Dedifferentiated amniotic fluid mesenchymal stem cell (primary cell): ENCODE measurements around the gene STAT3.
"Not testable (repeated sequence)": the region's sequence is repeated elsewhere in the genome, so short reads cannot be mapped to it uniquely, and the experiment has no call there.

ENCODE experiments used
- DNase-seq: peaks from one replicate; pipeline ENCODE4 v3.0.0-alpha.2; 2016; ENCODE audit errors: extremely low spot score

STAT3 gene

DNA sequence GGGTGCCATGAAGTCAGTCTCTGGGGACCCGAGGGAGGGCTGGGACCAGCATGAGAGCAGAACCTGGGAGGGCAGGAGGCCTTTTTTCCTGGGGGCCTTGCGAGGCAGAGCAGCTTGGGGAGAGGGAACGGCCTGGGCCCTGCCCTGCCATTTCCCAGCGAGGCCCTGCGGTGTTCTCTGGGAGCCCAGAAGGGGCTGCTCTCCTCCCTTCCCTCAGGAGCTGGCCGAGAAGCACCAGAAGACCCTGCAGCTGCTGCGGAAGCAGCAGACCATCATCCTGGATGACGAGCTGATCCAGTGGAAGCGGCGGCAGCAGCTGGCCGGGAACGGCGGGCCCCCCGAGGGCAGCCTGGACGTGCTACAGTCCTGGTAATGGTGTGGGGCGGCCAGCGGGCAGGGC is 88.3 kb downstream of the STAT3 start:
- DNase-seq: not testable (repeated sequence)

GRCh38 chr17:42299361-42299760 is 88.9 kb downstream of the STAT3 start:
- DNase-seq: not testable (repeated sequence)

DNA sequence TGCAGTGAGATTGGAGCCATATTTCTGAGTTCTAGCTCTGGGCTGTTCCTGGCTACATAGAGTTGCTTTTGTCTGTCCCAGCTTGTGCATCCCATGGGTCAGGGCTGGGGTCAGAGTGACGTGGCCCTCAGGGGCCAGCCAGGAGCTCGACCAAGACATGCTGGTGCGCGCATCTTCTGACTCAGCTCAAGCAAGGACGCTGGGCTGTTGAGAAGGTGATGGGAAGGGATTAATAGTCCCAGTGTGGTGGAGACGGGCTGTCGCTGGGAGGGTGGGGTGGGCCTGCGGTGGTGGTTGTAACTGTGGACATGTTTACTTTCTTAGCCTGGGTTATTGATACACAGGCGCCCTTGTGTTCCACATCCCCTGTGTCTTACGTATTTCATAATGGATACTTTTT is 90.5 kb downstream of the STAT3 start:
- not testable (repeated sequence) for DNase-seq

- no peak for DNase-seq
Observed at GRCh38 chr17:42296012-42296411, 92.2 kb downstream of the STAT3 start.

DNA sequence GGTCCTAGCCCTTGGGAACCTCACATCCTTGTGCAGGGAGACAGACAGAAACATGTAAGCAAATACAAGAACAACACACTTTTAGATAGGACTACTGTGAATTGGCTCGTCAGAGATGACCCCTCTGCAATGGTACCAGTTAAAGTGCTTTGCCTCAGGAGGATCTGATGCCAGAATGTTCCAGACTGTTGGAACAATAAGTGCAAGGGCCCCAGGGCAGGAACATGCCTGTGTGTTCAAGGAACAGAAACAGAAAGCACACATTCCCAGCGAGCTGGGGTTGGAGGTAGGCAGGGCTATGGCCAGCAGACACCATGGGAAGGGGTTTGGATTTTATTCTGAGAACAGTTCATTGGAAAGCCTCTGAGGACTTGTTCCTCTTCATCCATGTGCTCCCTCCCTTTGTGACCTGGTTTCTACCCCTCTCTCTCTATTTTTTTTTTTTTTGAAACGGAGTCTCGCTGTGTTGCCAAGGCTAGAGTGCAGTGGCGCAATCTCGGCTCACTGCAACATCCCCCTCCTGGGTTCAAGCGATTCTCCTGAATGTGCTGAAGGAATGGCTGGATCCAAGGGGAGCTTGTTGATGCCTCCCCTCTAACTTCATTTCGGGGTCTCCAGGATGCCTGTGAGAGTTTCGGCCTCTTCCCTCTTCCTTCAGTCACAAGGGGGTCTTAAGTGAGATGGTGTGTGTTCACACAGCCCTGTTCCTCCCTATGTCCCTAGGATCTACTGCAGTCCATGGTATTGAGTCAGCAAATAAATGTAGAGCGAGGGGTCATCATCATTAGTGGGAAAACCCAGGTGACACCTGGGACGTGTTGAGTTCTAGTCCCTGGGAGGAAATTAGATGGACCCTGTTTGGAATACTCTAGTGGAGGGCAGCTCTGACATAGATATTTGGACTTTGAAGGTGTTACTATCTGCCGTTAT is 93.5 kb downstream of the STAT3 start:
- DNase-seq: no peak

DNA sequence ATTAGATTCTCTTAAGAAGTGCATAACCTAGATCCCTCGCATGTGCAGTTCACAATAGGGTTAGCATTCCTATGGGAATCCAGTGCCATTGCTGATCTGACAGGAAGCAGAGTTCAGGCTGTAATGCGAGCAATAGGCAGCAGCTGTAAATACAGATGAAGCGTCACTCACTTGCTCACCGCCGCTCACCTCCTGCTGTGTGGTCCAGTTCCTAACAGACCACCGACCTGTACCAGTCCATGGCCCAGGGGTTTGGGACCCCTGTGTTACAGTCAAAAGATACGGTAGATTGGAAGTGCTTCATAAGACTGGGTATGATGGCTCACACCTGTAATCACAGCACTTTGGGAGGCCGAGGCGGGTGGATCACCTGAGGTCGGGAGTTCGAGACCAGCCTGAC is 97.1 kb downstream of the STAT3 start:
- no peak for DNase-seq

DNA sequence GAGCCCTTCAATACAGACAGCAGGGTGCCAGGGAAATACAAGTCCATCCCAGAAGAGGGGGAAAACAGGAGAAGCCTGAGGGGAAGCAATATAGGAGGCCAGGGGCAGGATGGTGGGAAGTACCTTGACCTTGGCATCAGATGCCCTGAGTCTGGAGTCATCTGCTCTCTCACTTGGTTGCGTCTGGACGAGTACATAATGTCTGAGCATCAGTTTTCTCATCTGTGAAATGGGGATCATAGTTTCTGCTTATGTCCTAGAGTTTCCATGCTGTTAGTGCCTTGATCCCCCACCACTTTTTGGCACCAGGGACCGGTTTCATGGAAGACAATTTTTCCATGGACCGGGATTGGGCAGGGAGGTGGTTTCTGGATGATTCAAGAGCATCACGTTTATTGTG is 97.7 kb downstream of the STAT3 start:
- DNase-seq: no peak

DNA sequence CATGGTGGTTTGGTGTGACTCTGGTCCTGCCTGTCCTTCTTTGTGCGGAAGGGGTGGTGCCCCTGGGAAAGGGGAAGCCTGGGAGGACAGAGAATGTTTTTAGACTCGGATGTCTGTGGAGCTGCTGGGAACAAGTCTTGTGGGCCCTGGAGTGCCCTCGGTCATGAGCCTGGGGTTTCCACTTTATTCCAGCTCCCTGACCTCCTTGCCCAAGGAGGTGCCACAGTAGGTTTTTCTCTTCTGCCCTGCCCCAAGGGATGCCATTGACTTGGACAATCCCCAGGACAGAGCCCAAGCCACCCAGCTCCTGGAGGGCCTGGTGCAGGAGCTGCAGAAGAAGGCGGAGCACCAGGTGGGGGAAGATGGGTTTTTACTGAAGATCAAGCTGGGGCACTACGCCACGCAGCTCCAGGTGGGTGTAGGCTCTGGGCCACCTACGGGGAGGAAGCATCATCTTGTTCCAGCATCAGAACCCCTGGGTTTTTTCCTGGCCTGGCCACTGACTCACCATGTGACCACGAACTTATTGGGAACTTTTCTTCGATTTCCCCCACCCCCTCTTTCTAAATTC is 98.5 kb downstream of the STAT3 start:
- no peak for DNase-seq

DNA sequence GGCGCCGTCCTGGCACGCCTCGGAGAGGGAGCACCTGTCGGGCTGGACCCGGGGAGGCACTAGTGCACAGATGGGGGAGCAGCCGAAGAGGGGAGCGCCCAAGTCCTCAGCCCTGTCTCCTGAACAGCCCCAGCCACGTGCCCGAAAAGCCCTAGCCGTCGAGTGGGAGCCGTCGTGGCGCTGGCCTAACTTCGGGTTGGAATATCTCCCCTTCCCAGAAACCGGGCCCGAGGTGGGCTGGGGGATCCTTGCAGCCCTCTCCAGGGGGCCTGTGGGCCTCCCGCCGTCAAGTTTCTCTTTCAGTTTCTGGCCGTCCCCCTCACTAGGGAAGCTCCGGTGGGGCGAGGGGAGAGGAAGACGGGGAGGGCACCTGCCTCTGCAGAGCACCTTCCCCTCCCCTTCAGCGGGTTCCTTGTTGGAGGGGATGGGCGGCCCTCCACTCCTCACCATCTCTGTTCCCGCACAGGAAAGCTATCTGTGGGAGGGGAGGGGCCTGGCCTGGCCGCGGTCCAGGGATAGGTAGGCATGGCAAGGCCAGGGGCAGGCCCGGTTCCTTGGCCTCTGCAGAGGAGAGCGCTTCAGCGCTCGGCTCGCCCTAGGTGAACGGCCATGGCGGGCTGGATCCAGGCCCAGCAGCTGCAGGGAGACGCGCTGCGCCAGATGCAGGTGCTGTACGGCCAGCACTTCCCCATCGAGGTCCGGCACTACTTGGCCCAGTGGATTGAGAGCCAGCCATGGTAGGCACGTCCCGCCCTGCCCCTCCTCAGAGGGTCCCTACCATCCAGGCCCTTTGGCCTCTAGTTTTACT is 99.2 kb downstream of the STAT3 start:
- DNase-seq: no peak

DNA sequence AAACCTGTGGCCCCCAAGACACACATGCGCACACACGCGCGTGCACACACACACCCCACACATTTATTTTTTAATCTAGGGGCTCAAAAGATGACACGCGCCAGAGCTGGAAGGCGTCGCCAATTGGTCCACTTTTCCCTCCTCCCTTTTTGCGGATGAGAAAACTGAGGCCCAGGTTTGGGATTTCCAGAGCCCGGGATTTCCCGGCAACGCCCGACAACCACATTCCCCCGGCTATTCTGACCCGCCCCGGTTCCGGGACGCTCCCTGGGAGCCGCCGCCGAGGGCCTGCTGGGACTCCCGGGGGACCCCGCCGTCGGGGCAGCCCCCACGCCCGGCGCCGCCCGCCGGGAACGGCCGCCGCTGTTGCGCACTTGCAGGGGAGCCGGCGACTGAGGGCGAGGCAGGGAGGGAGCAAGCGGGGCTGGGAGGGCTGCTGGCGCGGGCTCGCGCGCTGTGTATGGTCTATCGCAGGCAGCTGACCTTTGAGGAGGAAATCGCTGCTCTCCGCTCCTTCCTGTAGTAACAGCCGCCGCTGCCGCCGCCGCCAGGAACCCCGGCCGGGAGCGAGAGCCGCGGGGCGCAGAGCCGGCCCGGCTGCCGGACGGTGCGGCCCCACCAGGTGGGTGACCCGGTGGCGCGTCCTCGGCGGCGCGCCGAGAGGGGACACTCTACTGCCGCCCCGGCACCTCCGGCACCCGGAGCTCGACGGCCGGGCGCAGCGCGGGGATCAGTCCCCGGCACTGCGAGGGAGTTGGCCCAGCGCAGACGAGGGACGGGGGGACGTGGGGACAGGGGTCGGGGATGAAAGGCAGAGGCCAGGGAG is 100.1 kb downstream of the STAT3 start, which contains the start of gene STAT5A:
Gene STAT5A (plus strand): TSS at position 522 of the 826 bp plus-strand sequence. CDS start 914 bp downstream, outside the sequence.
- peak; percentile 47 for DNase-seq

- no peak for DNase-seq
Observed at GRCh38 chr17:42287305-42287976, 100.8 kb downstream of the STAT3 start.

DNA sequence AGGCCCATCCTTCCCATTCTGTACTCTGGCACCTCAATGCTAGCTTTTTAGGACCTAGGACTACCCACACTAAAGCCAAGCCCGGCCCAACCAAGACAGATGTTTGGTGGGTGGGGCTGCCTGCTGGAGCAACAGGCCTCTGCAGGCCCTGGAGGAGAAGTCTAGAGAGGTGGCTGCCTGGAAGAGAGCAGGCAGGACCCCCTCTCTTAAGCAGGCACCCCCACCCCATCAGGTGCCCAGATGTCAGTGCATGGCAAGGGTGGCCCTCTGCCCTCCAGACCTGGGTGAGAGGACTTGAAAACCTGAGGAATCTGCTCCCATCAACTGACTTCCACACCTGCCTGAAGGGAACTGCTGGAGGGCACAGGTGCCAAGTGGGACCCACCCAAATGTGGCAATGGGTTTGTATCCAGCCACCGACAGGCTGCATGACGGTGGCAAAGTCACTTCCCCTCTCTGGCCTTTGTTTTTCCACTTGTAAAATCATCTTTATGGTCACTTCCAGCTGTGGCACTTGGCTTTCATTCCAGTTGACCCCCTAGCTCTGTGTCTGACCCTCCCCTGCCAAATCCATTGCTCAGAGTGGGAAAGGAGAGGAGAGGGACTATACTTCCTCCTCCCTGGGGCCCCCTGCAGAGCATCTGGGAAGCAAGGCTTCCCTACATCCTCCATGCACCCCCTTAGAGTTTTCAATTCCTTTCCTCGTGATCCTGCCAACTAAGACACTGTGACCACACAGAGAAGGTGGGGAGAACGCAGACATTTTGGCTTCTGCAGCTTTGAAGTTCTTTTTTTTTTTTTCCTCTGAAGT is 101.6 kb downstream of the STAT3 start:
- no peak for DNase-seq

DNA sequence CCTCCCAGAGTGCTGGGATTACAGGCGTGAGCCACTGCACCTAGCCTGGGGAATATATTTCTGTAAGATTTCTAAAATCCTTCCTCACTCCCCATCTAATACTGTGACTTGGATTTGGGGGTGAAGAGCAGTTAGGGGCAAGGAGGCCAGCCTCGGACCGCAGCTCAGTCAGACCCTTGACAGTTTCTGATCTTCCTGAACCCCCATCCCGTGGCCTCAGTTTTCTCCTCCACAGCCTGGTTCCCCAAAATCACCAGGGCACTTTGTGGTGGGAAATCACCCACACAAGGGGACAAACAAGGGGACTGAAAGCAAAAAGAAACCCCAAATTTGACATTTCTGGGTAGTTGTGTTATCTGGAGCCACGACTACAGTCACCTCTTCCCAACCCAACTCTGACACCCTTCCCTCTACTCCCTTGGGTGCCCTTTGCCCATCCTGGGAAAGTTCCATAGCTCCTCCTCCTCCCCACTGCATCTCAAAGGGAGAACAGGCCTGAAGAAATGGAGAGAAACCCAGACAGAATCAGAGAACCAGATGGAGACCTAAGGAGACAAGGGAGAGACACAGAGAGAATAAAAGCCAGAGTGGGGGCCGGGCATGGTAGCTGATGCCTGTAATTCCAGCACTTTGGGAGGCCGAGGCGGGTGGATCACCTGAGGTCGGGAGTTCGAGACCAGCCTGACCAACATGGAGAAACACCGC is 102.7 kb downstream of the STAT3 start:
- no peak for DNase-seq

DNA sequence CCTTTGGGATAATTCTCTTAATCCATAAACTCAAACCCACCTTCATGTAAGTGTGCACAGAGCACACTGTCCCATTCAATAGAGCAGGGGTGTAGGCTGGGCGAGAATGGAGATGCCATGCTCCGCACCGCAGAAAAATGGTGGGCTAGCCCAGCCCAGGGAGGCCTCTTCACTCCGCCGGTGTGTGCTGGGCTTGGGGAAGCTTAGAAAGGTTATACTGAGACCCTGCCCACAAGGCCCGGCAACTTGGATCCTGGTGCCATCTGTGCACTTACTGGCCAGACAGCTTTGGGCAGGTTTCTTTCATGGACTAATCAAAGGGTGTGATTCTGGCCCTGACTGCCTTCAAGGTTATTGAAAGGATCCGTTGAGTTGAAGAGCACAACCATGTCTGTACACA is 103.7 kb downstream of the STAT3 start:
- no peak for DNase-seq

DNA sequence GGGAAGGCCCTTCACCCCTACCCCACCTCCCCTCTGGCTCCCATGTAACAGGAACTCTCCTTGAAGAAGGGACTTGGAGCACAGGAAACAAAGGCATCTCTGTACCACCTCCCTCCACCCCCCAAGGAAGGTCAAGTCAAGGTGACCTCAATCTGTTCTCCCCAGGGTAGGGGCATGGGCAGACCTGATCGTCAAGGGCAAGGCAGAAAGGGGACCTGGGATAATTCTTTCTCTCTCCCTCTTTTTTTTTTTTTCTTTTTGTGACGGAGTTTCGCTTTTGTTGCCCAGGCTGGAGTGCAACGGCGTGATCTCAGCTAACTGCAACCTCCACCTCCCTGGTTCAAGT is 104.2 kb downstream of the STAT3 start:
- DNase-seq: no peak

DNA sequence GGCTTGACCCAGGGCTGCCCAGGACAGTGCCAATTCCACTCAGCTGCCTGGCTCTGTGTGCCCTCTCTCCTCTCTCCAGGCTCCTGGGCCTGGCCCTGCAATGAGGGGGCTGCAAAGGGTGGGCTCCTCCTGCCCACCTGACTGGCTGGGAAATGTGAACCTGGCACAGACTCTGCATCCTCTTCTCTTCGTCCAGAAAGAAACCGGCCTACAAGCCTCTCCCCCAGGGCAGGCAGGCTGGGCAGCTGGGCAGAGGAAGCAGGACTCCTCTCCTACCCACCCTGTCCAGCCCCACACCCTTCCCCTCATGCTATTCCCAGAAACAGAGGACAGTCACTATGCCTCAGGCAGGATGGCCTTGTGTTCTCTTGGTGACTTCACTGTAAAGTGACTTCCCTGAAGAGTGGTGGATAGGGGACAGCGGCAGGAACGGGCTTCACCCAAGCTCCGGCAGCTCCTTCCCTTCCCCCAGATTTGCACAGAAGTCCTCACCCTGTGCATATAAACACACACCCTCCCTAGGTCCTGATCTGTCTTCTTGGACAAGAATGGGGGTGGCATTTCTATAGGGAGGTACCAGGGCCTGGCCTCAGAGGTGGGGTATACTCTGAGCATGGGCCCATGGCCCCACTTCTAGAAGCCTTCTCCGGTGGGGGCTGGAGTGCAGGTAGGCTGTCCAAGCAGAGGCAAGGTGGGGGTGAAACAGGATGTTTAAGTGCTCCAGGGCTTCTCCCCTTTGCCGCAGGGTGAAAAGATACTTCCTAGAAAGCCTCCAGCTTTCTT is 104.8 kb downstream of the STAT3 start:
- no peak for DNase-seq

DNA sequence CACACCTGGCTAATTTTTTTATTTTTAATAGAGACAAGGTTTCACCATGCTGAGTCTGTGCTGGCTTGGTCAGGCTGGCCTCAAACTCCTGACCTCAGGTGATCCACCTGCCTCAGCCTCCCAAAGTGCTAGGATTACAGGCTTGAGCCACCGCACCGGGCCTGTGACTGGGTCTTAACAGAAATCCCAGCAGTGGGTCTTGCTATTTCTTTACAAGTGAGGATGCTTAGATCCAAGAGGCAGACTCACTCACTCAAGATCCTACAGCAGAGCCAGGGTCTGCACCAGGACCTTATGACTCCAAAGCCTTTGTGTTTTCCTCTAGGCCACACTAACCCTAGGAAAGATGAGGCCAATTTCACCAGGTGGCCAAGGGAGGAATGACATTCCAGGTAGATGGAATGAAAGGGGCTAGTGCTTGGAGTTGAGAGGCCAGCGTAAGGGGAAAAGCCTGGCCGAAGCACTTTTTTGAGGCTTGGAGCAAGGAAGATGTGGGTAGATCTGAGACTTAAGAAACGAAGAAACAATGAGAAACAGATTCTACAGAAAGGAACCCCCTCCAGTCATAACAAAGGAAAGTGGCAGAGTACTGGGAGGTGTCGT is 105.7 kb downstream of the STAT3 start:
- no peak for DNase-seq

DNA sequence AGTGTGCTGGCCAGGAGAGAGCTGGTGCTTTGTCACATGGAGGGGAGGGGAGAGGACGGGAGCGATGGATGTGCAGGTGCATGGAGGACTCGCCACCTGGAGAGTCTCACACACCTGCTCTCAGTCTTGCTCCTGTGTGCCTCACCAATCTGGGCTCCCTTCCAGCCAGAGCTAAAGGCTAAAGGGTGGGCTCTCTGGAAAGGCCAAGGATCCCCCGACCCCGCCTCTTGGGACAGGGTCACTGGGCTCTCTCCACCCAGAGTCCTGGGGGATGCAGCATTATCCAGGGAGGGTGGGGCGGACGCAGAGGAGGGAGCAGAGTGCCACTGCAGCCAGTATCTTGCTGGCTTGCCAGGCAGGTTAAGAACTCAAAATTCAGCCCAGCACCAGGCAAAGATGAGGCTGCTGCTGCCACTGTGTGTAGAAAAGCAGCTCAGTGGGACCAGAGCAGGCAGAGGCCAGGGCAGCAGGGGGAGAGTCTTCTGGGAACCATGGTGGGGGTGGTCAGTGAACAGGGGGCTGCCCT is 106.6 kb downstream of the STAT3 start:
- no peak for DNase-seq
